ENCODE results near the gene RGSL1. TPM values are rescaled to one million over a fixed set of nuclear protein-coding genes. Genes with fewer than 3 reads are reported as not detected.

The RGSL1 gene
- total and polyA plus RNA-seq, 9 of the 15 experiments (the other 6 are each of a cell fraction or from before 2014, with no cell fraction given): 0.03 TPM; not detected in 8

DNA sequence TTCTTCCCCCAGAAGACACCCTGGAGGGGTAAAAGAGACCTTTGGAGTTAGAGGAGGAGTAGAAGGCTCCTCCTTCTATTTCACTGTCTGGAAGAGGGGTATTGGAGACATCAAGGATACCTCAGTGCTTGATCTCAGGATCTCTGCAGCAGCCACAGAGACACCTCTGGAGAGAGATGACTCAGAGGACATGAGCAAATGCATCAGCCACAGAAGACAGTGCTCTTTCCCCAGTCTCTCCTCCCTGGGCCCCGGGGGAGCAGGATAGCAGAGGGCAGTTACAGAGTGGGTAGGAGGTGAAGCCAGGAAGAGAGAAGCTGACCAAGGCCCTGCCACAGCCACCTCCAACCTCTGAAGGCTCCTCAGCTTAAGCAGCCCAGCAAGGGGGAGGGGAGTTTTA is 34.2 kb upstream of the RGSL1 start:
- 0% methylated on average over 1 of the region's 1 CpG for WGBS (ENCODE audit: insufficient coverage, low coverage, missing lambda C conversion rate)
- Histone ChIP-seq H3K4me1 (replicated peaks in 1 of 2; ENCODE audit: control insufficient read depth in 2 of 2, insufficient read depth in 2 of 2, low read length in 2 of 2) (no peaks in the 10 kb centered on the region), H3K27ac (ENCODE audit: extremely low read depth, low read depth, low read length) (no peak overlapping the region), H3K36me3 (ENCODE audit: control insufficient read depth, insufficient read depth, low read length) (no peaks in the 10 kb centered on the region), H3K9me3 (replicated peaks; ENCODE audit: control insufficient read depth, insufficient read depth, low read depth, low read length) (no peaks in the 10 kb centered on the region), H4K20me1 (replicated peaks; ENCODE audit: control insufficient read depth, insufficient read depth, low read length) (no peaks in the 10 kb centered on the region), H3K79me2 (ENCODE audit: control insufficient read depth, insufficient read depth, low read length) (no peaks in the 10 kb centered on the region), H3K4me2 (ENCODE audit: insufficient read depth, low read length) (no peak overlapping the region), H2AFZ (ENCODE audit: low read depth, low read length) (no peak overlapping the region), H3K9me1 (ENCODE audit: control insufficient read depth, insufficient read depth, low read length) (no peaks in the 10 kb centered on the region), H3K9ac (ENCODE audit: insufficient read depth in 1 of 2, low read depth in 2 of 2, low read length in 2 of 2) (no peak overlapping the region), H3K27me3 (ENCODE audit: control insufficient read depth in 2 of 2, insufficient read depth in 2 of 2, low read length in 2 of 2) (peaks cover 43 to 45% of the 10 kb centered on the region in 2 experiments), H3K4me3 (no peak overlapping the region)
- ATAC-seq (peak; percentile 22; the same call in 1 of the 3 replicates), FAIRE-seq (no peak), DNase-seq (ENCODE audit: extremely low read depth in 1 of 4, low spot score in 3 of 4) (no peak)
- CTCF ChIA-PET (ENCODE audit: low intra/inter-chr PET ratio): no interaction called here
- in situ Hi-C loops (cut with MboI): no loop called here
- POLR2A ChIA-PET: no interaction called here
- intact Hi-C loops (cut with micrococcal nuclease): no loop called here
- BruUV-seq (replicated peaks): no TSS peak
- TF ChIP-seq, protein P1, sequence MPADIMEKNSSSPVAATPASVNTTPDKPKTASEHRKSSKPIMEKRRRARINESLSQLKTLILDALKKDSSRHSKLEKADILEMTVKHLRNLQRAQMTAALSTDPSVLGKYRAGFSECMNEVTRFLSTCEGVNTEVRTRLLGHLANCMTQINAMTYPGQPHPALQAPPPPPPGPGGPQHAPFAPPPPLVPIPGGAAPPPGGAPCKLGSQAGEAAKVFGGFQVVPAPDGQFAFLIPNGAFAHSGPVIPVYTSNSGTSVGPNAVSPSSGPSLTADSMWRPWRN (IDR thresholded peaks at IDR 0.05; ENCODE audit: low read depth): no peak
- TF ChIP-seq, protein P2, sequence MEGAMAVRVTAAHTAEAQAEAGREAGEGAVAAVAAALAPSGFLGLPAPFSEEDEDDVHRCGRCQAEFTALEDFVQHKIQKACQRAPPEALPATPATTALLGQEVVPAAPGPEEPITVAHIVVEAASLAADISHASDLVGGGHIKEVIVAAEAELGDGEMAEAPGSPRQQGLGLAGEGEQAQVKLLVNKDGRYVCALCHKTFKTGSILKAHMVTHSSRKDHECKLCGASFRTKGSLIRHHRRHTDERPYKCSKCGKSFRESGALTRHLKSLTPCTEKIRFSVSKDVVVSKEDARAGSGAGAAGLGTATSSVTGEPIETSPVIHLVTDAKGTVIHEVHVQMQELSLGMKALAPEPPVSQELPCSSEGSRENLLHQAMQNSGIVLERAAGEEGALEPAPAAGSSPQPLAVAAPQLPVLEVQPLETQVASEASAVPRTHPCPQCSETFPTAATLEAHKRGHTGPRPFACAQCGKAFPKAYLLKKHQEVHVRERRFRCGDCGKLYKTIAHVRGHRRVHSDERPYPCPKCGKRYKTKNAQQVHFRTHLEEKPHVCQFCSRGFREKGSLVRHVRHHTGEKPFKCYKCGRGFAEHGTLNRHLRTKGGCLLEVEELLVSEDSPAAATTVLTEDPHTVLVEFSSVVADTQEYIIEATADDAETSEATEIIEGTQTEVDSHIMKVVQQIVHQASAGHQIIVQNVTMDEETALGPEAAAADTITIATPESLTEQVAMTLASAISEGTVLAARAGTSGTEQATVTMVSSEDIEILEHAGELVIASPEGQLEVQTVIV (CRISPR knock-in tag; IDR thresholded peaks at IDR 0.05; ENCODE audit: borderline replicate concordance): no peak
- TF ChIP-seq PHF20 (IDR thresholded peaks at IDR 0.05; ENCODE audit: partially characterized antibody) (no peak), ZC3H4 (CRISPR knock-in tag; IDR thresholded peaks at IDR 0.05; ENCODE audit: borderline replicate concordance) (no peak), MCM7 (IDR thresholded peaks at IDR 0.05) (no peak), ZNF764 (CRISPR knock-in tag; IDR thresholded peaks at IDR 0.05; ENCODE audit: low read depth) (no peak), MECOM (CRISPR knock-in tag; IDR thresholded peaks at IDR 0.05) (no peak), SIRT6 (IDR thresholded peaks at IDR 0.05; ENCODE audit: low read depth, low read length) (no peak), SNRNP70 (optimal IDR thresholded peaks at IDR 0.05; ENCODE audit: low read depth, low read length) (no peak), RBM22 (IDR thresholded peaks at IDR 0.05; ENCODE audit: low read depth, low read length, poor library complexity, severe bottlenecking) (no peak)
- TF ChIP-seq, protein P3, sequence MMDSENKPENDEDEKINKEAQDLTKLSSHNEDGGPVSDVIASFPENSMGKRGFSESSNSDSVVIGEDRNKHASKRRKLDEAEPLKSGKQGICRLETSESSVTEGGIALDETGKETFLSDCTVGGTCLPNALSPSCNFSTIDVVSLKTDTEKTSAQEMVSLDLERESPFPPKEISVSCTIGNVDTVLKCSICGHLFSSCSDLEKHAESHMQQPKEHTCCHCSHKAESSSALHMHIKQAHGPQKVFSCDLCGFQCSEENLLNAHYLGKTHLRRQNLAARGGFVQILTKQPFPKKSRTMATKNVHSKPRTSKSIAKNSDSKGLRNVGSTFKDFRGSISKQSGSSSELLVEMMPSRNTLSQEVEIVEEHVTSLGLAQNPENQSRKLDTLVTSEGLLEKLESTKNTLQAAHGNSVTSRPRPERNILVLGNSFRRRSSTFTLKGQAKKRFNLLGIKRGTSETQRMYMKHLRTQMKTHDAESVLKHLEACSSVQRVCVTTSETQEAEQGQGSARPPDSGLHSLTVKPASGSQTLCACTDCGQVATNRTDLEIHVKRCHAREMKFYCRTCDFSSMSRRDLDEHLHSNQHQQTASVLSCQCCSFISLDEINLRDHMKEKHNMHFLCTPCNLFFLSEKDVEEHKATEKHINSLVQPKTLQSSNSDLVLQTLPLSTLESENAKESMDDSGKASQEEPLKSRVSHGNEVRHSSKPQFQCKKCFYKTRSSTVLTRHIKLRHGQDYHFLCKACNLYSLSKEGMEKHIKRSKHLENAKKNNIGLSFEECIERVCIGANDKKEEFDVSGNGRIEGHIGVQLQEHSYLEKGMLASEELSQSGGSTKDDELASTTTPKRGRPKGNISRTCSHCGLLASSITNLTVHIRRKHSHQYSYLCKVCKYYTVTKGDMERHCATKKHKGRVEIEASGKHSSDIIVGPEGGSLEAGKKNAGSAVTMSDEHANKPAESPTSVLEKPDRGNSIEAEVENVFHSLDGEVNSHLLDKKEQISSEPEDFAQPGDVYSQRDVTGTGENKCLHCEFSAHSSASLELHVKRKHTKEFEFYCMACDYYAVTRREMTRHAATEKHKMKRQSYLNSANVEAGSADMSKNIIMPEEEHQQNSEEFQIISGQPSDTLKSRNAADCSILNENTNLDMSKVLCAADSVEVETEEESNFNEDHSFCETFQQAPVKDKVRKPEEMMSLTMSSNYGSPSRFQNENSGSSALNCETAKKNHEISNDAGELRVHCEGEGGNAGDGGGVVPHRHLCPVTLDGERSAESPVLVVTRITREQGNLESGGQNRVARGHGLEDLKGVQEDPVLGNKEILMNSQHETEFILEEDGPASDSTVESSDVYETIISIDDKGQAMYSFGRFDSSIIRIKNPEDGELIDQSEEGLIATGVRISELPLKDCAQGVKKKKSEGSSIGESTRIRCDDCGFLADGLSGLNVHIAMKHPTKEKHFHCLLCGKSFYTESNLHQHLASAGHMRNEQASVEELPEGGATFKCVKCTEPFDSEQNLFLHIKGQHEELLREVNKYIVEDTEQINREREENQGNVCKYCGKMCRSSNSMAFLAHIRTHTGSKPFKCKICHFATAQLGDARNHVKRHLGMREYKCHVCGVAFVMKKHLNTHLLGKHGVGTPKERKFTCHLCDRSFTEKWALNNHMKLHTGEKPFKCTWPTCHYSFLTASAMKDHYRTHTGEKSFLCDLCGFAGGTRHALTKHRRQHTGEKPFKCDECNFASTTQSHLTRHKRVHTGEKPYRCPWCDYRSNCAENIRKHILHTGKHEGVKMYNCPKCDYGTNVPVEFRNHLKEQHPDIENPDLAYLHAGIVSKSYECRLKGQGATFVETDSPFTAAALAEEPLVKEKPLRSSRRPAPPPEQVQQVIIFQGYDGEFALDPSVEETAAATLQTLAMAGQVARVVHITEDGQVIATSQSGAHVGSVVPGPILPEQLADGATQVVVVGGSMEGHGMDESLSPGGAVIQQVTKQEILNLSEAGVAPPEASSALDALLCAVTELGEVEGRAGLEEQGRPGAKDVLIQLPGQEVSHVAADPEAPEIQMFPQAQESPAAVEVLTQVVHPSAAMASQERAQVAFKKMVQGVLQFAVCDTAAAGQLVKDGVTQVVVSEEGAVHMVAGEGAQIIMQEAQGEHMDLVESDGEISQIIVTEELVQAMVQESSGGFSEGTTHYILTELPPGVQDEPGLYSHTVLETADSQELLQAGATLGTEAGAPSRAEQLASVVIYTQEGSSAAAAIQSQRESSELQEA (IDR thresholded peaks at IDR 0.05; ENCODE audit: low read depth): no peak
